Measurements from ENCODE around the gene DNAI2.
A peak's percentile ranks its signal among the peaks of the same experiment; 100 is the strongest.

The DNAI2 gene

GRCh38 chr17:74295625-74296547, 21.9 kb downstream of the DNAI2 start:
- Mint-ChIP-seq H3K27me3 (peaks cover 42% of the 10 kb centered on the region), H3K4me1 (peaks cover 19% of the 10 kb centered on the region), H3K36me3 (no peaks in the 10 kb centered on the region), H3K27ac (no peak overlapping the region), H3K9me3 (no peaks in the 10 kb centered on the region), H3K4me3 (no peak overlapping the region)
- no peak for DNase-seq
- CTCF ChIA-PET = interaction anchor here (0.7 to 7.2 kb wide), 12 partner anchors 9 to 90 kb away, joined by 3 to 72 read pairs (median 6); partner anchors contain the start of gene TTYH2

- Mint-ChIP-seq H3K36me3 (no peaks in the 10 kb centered on the region), H3K27me3 (peaks cover 42% of the 10 kb centered on the region), H3K4me1 (peaks cover 23% of the 10 kb centered on the region), H3K9me3 (no peaks in the 10 kb centered on the region), H3K27ac (no peak overlapping the region), H3K4me3 (no peak overlapping the region)
- peak; percentile 71 for DNase-seq
- CTCF ChIA-PET = interaction anchor here (1.3 to 7.2 kb wide), 10 partner anchors 8 to 91 kb away, joined by 3 to 72 read pairs (median 8); partner anchors contain the start of gene TTYH2
These were observed 22.5 kb downstream of the DNAI2 start for GRCh38 chr17:74296548-74296936.

GRCh38 chr17:74297941-74298340, 23.9 kb downstream of the DNAI2 start:
- no peaks in the 10 kb centered on the region for H3K36me3 Mint-ChIP-seq
- H3K27me3 Mint-ChIP-seq = peaks cover 42% of the 10 kb centered on the region
- no peak for DNase-seq
- CTCF ChIA-PET = interaction anchor here (1.1 to 7.2 kb wide), 10 partner anchors 13 to 92 kb away, joined by 3 to 72 read pairs (median 5); partner anchors contain the start of gene BTBD17
- H3K9me3 Mint-ChIP-seq = no peaks in the 10 kb centered on the region
- peaks cover 26% of the 10 kb centered on the region for H3K4me1 Mint-ChIP-seq
- no peak overlapping the region for H3K4me3 Mint-ChIP-seq
- H3K27ac Mint-ChIP-seq = no peak overlapping the region

GRCh38 chr17:74298778-74299177, 24.7 kb downstream of the DNAI2 start:
- H3K27ac Mint-ChIP-seq = no peak overlapping the region
- DNase-seq = no peak
- no peak overlapping the region for H3K4me3 Mint-ChIP-seq
- peaks cover 26% of the 10 kb centered on the region for H3K4me1 Mint-ChIP-seq
- H3K36me3 Mint-ChIP-seq = no peaks in the 10 kb centered on the region
- H3K27me3 Mint-ChIP-seq = peaks cover 47% of the 10 kb centered on the region
- CTCF ChIA-PET = interaction anchor here (0.7 to 7.2 kb wide), 12 partner anchors 10 to 90 kb away, joined by 3 to 72 read pairs (median 4); partner anchors contain the start of gene BTBD17
- no peaks in the 10 kb centered on the region for H3K9me3 Mint-ChIP-seq

GRCh38 chr17:74299226-74300009, 25.4 kb downstream of the DNAI2 start:
- H3K36me3 Mint-ChIP-seq = no peaks in the 10 kb centered on the region
- H3K4me3 Mint-ChIP-seq = no peak overlapping the region
- DNase-seq = no peak
- H3K9me3 Mint-ChIP-seq = no peaks in the 10 kb centered on the region
- no peak overlapping the region for H3K27ac Mint-ChIP-seq
- peaks cover 26% of the 10 kb centered on the region for H3K4me1 Mint-ChIP-seq
- CTCF ChIA-PET = interaction anchor here (0.7 to 7.2 kb wide), 13 partner anchors 9 to 91 kb away, joined by 3 to 72 read pairs (median 4); partner anchors contain the start of gene BTBD17
- H3K27me3 Mint-ChIP-seq = peaks cover 41% of the 10 kb centered on the region

- H3K27me3 Mint-ChIP-seq = peaks cover 45% of the 10 kb centered on the region
- H3K4me3 Mint-ChIP-seq = no peak overlapping the region
- no peak for DNase-seq
- no peaks in the 10 kb centered on the region for H3K9me3 Mint-ChIP-seq
- peaks cover 23% of the 10 kb centered on the region for H3K4me1 Mint-ChIP-seq
- no peaks in the 10 kb centered on the region for H3K36me3 Mint-ChIP-seq
- H3K27ac Mint-ChIP-seq = no peak overlapping the region
- CTCF ChIA-PET = interaction anchor here (1.1 to 4.8 kb wide), 6 partner anchors 9 to 120 kb away, joined by 3 to 27 read pairs (median 10); partner anchors contain the start of gene BTBD17
These were observed 29.3 kb downstream of the DNAI2 start for GRCh38 chr17:74303305-74303704.

- Mint-ChIP-seq H3K27me3 (peaks cover 48% of the 10 kb centered on the region), H3K4me3 (no peak overlapping the region), H3K36me3 (no peaks in the 10 kb centered on the region), H3K27ac (no peak overlapping the region), H3K9me3 (no peaks in the 10 kb centered on the region), H3K4me1 (peaks cover 23% of the 10 kb centered on the region)
- no peak for DNase-seq
- CTCF ChIA-PET = interaction anchor here (1.0 to 4.8 kb wide), 7 partner anchors 10 to 65 kb away, joined by 3 to 27 read pairs (median 10); partner anchors contain the start of gene BTBD17
These were observed 30.1 kb downstream of the DNAI2 start for GRCh38 chr17:74304184-74304583.

- Mint-ChIP-seq H3K27me3 (peaks cover 47% of the 10 kb centered on the region), H3K9me3 (no peaks in the 10 kb centered on the region), H3K36me3 (no peaks in the 10 kb centered on the region), H3K4me3 (no peak overlapping the region), H3K4me1 (peaks cover 23% of the 10 kb centered on the region), H3K27ac (no peak overlapping the region)
- CTCF ChIA-PET = interaction anchor here (0.5 to 4.8 kb wide), 12 partner anchors 11 to 227 kb away, joined by 3 to 27 read pairs (median 4); partner anchors contain the start of gene BTBD17
- DNase-seq = no peak
These were observed 32.0 kb downstream of the DNAI2 start for GRCh38 chr17:74305865-74306654.

GRCh38 chr17:74307984-74308773, 34.1 kb downstream of the DNAI2 start:
- DNase-seq = no peak
- H3K4me1 Mint-ChIP-seq = peaks cover 16% of the 10 kb centered on the region
- H3K4me3 Mint-ChIP-seq = no peak overlapping the region
- H3K9me3 Mint-ChIP-seq = peaks cover 10% of the 10 kb centered on the region
- H3K36me3 Mint-ChIP-seq = no peaks in the 10 kb centered on the region
- CTCF ChIA-PET = interaction anchor here (1.3 kb wide), 1 partner anchor 9 kb away, joined by 3 read pairs; no protein-coding TSS in a partner anchor
- no peak overlapping the region for H3K27ac Mint-ChIP-seq
- peaks cover 55% of the 10 kb centered on the region for H3K27me3 Mint-ChIP-seq

- H3K9me3 Mint-ChIP-seq = peaks cover 10% of the 10 kb centered on the region
- no peak overlapping the region for H3K27ac Mint-ChIP-seq
- H3K27me3 Mint-ChIP-seq = peaks cover 50% of the 10 kb centered on the region
- no peak for DNase-seq
- H3K4me1 Mint-ChIP-seq = peaks cover 16% of the 10 kb centered on the region
- H3K36me3 Mint-ChIP-seq = no peaks in the 10 kb centered on the region
- CTCF ChIA-PET = no interaction called here
- no peak overlapping the region for H3K4me3 Mint-ChIP-seq
These were observed 35.9 kb downstream of the DNAI2 start for GRCh38 chr17:74309902-74310301.

GRCh38 chr17:74314877-74315276, 40.8 kb downstream of the DNAI2 start:
- Mint-ChIP-seq H3K4me1 (no peaks in the 10 kb centered on the region), H3K27me3 (peaks cover 32% of the 10 kb centered on the region), H3K9me3 (peaks cover 10% of the 10 kb centered on the region), H3K27ac (no peak overlapping the region), H3K4me3 (no peak overlapping the region), H3K36me3 (no peaks in the 10 kb centered on the region)
- CTCF ChIA-PET = no interaction called here
- DNase-seq = no peak

- Mint-ChIP-seq H3K27ac (no peak overlapping the region), H3K9me3 (peaks cover 10% of the 10 kb centered on the region), H3K4me3 (no peak overlapping the region), H3K4me1 (no peaks in the 10 kb centered on the region), H3K36me3 (no peaks in the 10 kb centered on the region), H3K27me3 (peaks cover 43% of the 10 kb centered on the region)
- CTCF ChIA-PET = interaction anchor here (1.1 kb wide), 1 partner anchor 10 kb away, joined by 3 read pairs; no protein-coding TSS in a partner anchor
- no peak for DNase-seq
These were observed 42.2 kb downstream of the DNAI2 start for GRCh38 chr17:74316220-74316619.

GRCh38 chr17:74317071-74317470, 43.0 kb downstream of the DNAI2 start:
- H3K4me3 Mint-ChIP-seq = no peak overlapping the region
- peaks cover 45% of the 10 kb centered on the region for H3K27me3 Mint-ChIP-seq
- H3K9me3 Mint-ChIP-seq = peaks cover 7% of the 10 kb centered on the region
- DNase-seq = no peak
- H3K4me1 Mint-ChIP-seq = no peaks in the 10 kb centered on the region
- no peaks in the 10 kb centered on the region for H3K36me3 Mint-ChIP-seq
- CTCF ChIA-PET = interaction anchor here (1.1 kb wide), 1 partner anchor 11 kb away, joined by 3 read pairs; no protein-coding TSS in a partner anchor
- no peak overlapping the region for H3K27ac Mint-ChIP-seq
